Activated naive CD4-positive, alpha-beta T cell treated with anti-CD3 and anti-CD28 coated beads, Interleukin-2, amount 50 U/mL, for 16 hours (primary cell): ENCODE results near the gene DISP1.
"Not testable (repeated sequence)": the region's sequence is repeated elsewhere in the genome, so short reads cannot be mapped to it uniquely, and the experiment has no call there.

Source experiments
- DNase-seq: peaks from one replicate; pipeline ENCODE4 v3.0.0-alpha.2; 2020

The DISP1 gene

GRCh38 chr1:222798975-222799374, 15.9 kb upstream of the DISP1 start:
- no peak for DNase-seq

GRCh38 chr1:222801067-222801466, 13.8 kb upstream of the DISP1 start:
- DNase-seq = no peak

GRCh38 chr1:222811671-222812070, 3.2 kb upstream of the DISP1 start:
- no peak for DNase-seq

- DNase-seq = no peak
These were observed 838 bp upstream of the DISP1 start for GRCh38 chr1:222813866-222814535.

- no peak for DNase-seq
These were observed 564 bp downstream of the DISP1 start for GRCh38 chr1:222815440-222815765.

- no peak for DNase-seq
These were observed 2.7 kb downstream of the DISP1 start for GRCh38 chr1:222817529-222817928.

- DNase-seq = no peak
These were observed 3.3 kb downstream of the DISP1 start for GRCh38 chr1:222818171-222818570.

GRCh38 chr1:222820171-222820712, 5.4 kb downstream of the DISP1 start:
- no peak for DNase-seq

- DNase-seq = no peak
These were observed 6.4 kb downstream of the DISP1 start for GRCh38 chr1:222821239-222821638.

GRCh38 chr1:222823695-222824094, 8.9 kb downstream of the DISP1 start:
- no peak for DNase-seq

- DNase-seq = no peak
These were observed 9.8 kb downstream of the DISP1 start for GRCh38 chr1:222824641-222825040.

- DNase-seq = no peak
These were observed 14.1 kb downstream of the DISP1 start for GRCh38 chr1:222828939-222829338.

- DNase-seq = no peak
These were observed 15.0 kb downstream of the DISP1 start for GRCh38 chr1:222829868-222830267.

GRCh38 chr1:222833356-222833876, 18.6 kb downstream of the DISP1 start:
- no peak for DNase-seq

- DNase-seq = no peak
These were observed 28.9 kb downstream of the DISP1 start for GRCh38 chr1:222843469-222844410.

GRCh38 chr1:222844411-222844779, 29.6 kb downstream of the DISP1 start:
- DNase-seq = no peak

- DNase-seq = no peak
These were observed 30.9 kb downstream of the DISP1 start for GRCh38 chr1:222845763-222846162.

- not testable (repeated sequence) for DNase-seq
These were observed 35.7 kb downstream of the DISP1 start for GRCh38 chr1:222850550-222850949.

- DNase-seq = no peak
These were observed 37.5 kb downstream of the DISP1 start for GRCh38 chr1:222852326-222852725.

GRCh38 chr1:222861062-222861461, 46.2 kb downstream of the DISP1 start:
- no peak for DNase-seq
